K562 (cell line): Measurements from ENCODE around the gene CREB3L4. TPM values are rescaled to one million over a fixed set of nuclear protein-coding genes. Genes with fewer than 3 reads are reported as not detected.

Experiments used
- ARID1B ChIP-seq: fragments of 450-650 bp; IDR thresholded peaks from 2 replicates; pipeline ENCODE4 v1.6.1; 2016; ENCODE audit warnings: antibody characterized with exemption, mild to moderate bottlenecking, inconsistent platforms
- ATF7 ChIP-seq: fragments of 450-650 bp; IDR thresholded peaks from 2 replicates; pipeline ENCODE4 v1.7.1; 2014; ENCODE audit warnings: mild to moderate bottlenecking, moderate library complexity
- CC2D1A ChIP-seq: fragments of 450-650 bp; IDR thresholded peaks from 2 replicates; pipeline ENCODE4 v1.6.1; 2017; ENCODE audit warnings: mild to moderate bottlenecking
- CEBPG ChIP-seq, 3 experiments: fragments of 200-800 bp in 1 of 3; sonication (Bioruptor generic) in 1 of 3; sonication (generic) in 1 of 3; formaldehyde crosslinking in 1 of 3; IDR thresholded peaks in 2 of 3; conservative IDR thresholded peaks in 1 of 3; 2 replicates each; pipeline versions ENCODE4 v1.6.1 to v1.8.0; 2016 to 2022; ENCODE audit warnings: missing compliant biosample characterization in 2 of 3, missing genetic modification characterization in 2 of 3, mild to moderate bottlenecking in 1 of 3, missing genetic modification reagents in 1 of 3
- HBP1 ChIP-seq: fragments of 450-650 bp; formaldehyde crosslinking; IDR thresholded peaks from 2 replicates; pipeline ENCODE4 v1.4.0; 2022; ENCODE audit warnings: missing genetic modification characterization
- ID3 ChIP-seq, 2 experiments: fragments of 250-450 bp in 1 of 2; fragments of 450-650 bp in 1 of 2; sonication (Bioruptor Pico) in 1 of 2; IDR thresholded peaks; 2 replicates each; pipeline versions ENCODE4 v1.6.1 to v1.8.0; 2016 to 2021; ENCODE audit warnings: mild to moderate bottlenecking in 2 of 2, moderate library complexity in 2 of 2, missing compliant biosample characterization in 1 of 2, missing genetic modification characterization in 1 of 2
- IRF2 ChIP-seq: sonication (generic); formaldehyde crosslinking; IDR thresholded peaks from 2 replicates; pipeline ENCODE4 v1.8.1; 2022; ENCODE audit warnings: mild to moderate bottlenecking, missing genetic modification reagents
- JUNB ChIP-seq: fragments of 450-650 bp; formaldehyde crosslinking; conservative IDR thresholded peaks from 2 replicates; pipeline ENCODE4 v1.4.0; 2020; ENCODE audit warnings: mild to moderate bottlenecking
- KAT7 ChIP-seq: sonication (generic); formaldehyde crosslinking; IDR thresholded peaks from 2 replicates; pipeline ENCODE4 v1.8.0; 2022; ENCODE audit warnings: missing genetic modification reagents, mild to moderate bottlenecking, borderline replicate concordance
- PATZ1 ChIP-seq: fragments of 250-450 bp; sonication (Bioruptor Pico); IDR thresholded peaks from 2 replicates; pipeline ENCODE4 v1.5.0; 2020; ENCODE audit warnings: mild to moderate bottlenecking, borderline replicate concordance
- TAF7 ChIP-seq: fragments of 450-650 bp; IDR thresholded peaks from 2 replicates; pipeline ENCODE4 v1.6.1; 2016; ENCODE audit warnings: missing genetic modification characterization, missing compliant biosample characterization
- TOE1 ChIP-seq, 2 experiments: fragments of 450-650 bp in 1 of 2; sonication (generic) in 1 of 2; formaldehyde crosslinking in 1 of 2; IDR thresholded peaks; 2 replicates each; pipeline versions ENCODE4 v1.7.1 to v1.8.0; 2016 to 2022; ENCODE audit warnings: borderline replicate concordance in 2 of 2, mild to moderate bottlenecking in 2 of 2, antibody characterized with exemption in 1 of 2, inconsistent platforms in 1 of 2, low read depth in 1 of 2, missing genetic modification reagents in 1 of 2, moderate library complexity in 1 of 2
- ZKSCAN1 ChIP-seq: fragments of 150-350 bp; IDR thresholded peaks from 2 replicates; pipeline ENCODE4 v1.6.1; 2016; ENCODE audit warnings: low read depth, low read length
- ZNF311 ChIP-seq: fragments of 250-450 bp; sonication (Bioruptor Pico); IDR thresholded peaks from 2 replicates; pipeline ENCODE4 v1.4.0; 2020; ENCODE audit warnings: mild to moderate bottlenecking, moderate library complexity
- ZNF511 ChIP-seq: sonication (generic); formaldehyde crosslinking; IDR thresholded peaks from 2 replicates; pipeline ENCODE4 v1.8.0; 2022; ENCODE audit warnings: mild to moderate bottlenecking, missing genetic modification reagents
- ZNF639 ChIP-seq, 2 experiments: fragments of 200-800 bp in 1 of 2; sonication (Bioruptor generic) in 1 of 2; sonication (generic) in 1 of 2; formaldehyde crosslinking in 1 of 2; IDR thresholded peaks in 1 of 2; conservative IDR thresholded peaks in 1 of 2; 2 replicates each; pipeline versions ENCODE4 v1.5.0 to v1.6.1; 2016 to 2020; ENCODE audit warnings: missing compliant biosample characterization in 1 of 2, missing genetic modification characterization in 1 of 2, missing genetic modification reagents in 1 of 2
- polyA plus RNA-seq, 8 experiments: library from polyadenylated mRNA; depleted of rRNA in 4 of 8; stranded (reverse) in 5 of 8; unstranded in 3 of 8; fragments of >200 nt; fragmentation: Nextera tagmentation in 2 of 8; fragmentation: Illumina TruSeq in 1 of 8; extraction: Ambion mirVana in 2 of 8; extraction: Trizol in 1 of 8; gene quantifications; 2 replicates each; pipeline versions ENCODE4 v1.2.1 to v1.2.3, GENCODE V29; 2011 to 2014; ENCODE audit warnings: inconsistent platforms in 1 of 8, missing spikeins in 1 of 8
- total RNA-seq, 7 experiments: library from RNA; depleted of rRNA in 6 of 7; stranded (reverse); fragments of >200 nt in 6 of 7; fragmentation: Illumina TruSeq in 2 of 7; extraction: Trizol in 2 of 7; gene quantifications; 2 replicates each; pipeline versions ENCODE4 v1.2.1 to v1.2.3, GENCODE V29; 2011 to 2021; ENCODE audit warnings: low replicate concordance in 1 of 7

CREB3L4 gene
- total and polyA plus RNA-seq, 9 of the 15 experiments (the other 6 are each of a cell fraction or from before 2014, with no cell fraction given) = 9.9 to 18.6 (median 13.9) TPM

GRCh38 chr1:153957744-153958110, 10.0 kb upstream of the CREB3L4 start (continued):
- TF ChIP-seq ZNF639 (CRISPR knock-in tag; conservative IDR thresholded peaks at IDR 0.05 in 1 of 2, IDR thresholded peaks at IDR 0.05 in 1 of 2) = no peak
- 0 out of 2 replicates have a peak, but pooled peaks have one; percentile 42 for TF ChIP-seq ARID1B
- TF ChIP-seq IRF2 (CRISPR knock-in tag) = no peak
- no peak for TF ChIP-seq ID3 (CRISPR knock-in tag; IDR thresholded peaks at IDR 0.05)
- no peak for TF ChIP-seq ID3 (tag; IDR thresholded peaks at IDR 0.05)
- no peak for TF ChIP-seq PATZ1
- TF ChIP-seq TAF7 (tag) = no peak
- TF ChIP-seq CC2D1A = 0 out of 2 replicates have a peak, but pooled peaks have one; percentile 33
- TF ChIP-seq JUNB (CRISPR knock-in tag) = no peak
- TF ChIP-seq KAT7 (CRISPR knock-in tag) = 0 out of 2 replicates have a peak, but pooled peaks have one; percentile 12
- 0 out of 2 replicates have a peak, but pooled peaks have one; percentile 26 for TF ChIP-seq ZNF511 (CRISPR knock-in tag)
- TF ChIP-seq HBP1 (CRISPR knock-in tag) = no peak
- no peak for TF ChIP-seq ZNF311 (CRISPR knock-in tag)
- TF ChIP-seq ATF7 = no peak
- no peak for TF ChIP-seq ZKSCAN1
- no peak for TF ChIP-seq CEBPG (CRISPR knock-in tag; IDR thresholded peaks at IDR 0.05)
- TF ChIP-seq CEBPG (tag; conservative IDR thresholded peaks at IDR 0.05 in 1 of 2, IDR thresholded peaks at IDR 0.05 in 1 of 2) = no peak
- TF ChIP-seq TOE1 (IDR thresholded peaks at IDR 0.05; ENCODE audit: borderline replicate concordance) = 0 out of 2 replicates have a peak, but pooled peaks have one; percentile 40
- TF ChIP-seq TOE1 (CRISPR knock-in tag; IDR thresholded peaks at IDR 0.05; ENCODE audit: borderline replicate concordance, low read depth) = 0 out of 2 replicates have a peak, but pooled peaks have one; percentile 65
